HG03196 (cell line): ENCODE data around the gene SNRPD3.
"Not testable (repeated sequence)": the region's sequence is repeated elsewhere in the genome, so short reads cannot be mapped to it uniquely, and the experiment has no call there.

Source experiments
- ATAC-seq: cut with Tn5 transposase; IDR thresholded peaks from one replicate; pipeline ENCODE4 v1.9.1; 2021; ENCODE audit not compliant: unreplicated experiment

The SNRPD3 gene

DNA sequence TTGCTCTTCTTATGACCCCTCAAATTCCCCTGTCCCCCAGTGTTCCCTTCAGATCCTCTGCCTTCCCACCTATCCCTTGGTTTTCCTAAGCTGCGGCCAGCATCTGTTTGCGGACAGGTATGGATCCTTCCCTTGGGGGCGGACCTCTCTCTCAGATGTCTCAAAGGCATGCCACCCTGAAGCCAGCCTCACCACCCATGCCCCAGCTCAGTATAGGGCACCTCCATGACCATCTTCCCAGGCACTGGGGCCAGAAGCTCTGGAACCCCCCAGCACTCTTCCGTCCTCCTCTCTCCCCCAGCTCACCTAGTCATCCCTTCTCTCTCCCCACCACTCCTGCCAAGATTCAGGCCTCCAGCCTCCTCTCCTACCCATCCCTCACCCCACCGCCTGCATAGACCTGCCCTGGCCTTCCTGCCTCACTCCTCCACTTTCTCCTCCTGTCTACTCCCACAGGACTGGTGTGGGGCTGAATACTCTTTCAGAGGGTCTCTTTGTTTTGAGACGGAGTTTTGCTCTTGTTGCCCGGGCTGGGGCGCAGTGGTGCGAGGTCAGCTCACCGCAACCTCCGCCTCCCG is 34.9 kb downstream of the SNRPD3 start:
- ATAC-seq = no peak

- ATAC-seq = no peak
Observed at GRCh38 chr22:24591286-24591830, 35.6 kb downstream of the SNRPD3 start.

DNA sequence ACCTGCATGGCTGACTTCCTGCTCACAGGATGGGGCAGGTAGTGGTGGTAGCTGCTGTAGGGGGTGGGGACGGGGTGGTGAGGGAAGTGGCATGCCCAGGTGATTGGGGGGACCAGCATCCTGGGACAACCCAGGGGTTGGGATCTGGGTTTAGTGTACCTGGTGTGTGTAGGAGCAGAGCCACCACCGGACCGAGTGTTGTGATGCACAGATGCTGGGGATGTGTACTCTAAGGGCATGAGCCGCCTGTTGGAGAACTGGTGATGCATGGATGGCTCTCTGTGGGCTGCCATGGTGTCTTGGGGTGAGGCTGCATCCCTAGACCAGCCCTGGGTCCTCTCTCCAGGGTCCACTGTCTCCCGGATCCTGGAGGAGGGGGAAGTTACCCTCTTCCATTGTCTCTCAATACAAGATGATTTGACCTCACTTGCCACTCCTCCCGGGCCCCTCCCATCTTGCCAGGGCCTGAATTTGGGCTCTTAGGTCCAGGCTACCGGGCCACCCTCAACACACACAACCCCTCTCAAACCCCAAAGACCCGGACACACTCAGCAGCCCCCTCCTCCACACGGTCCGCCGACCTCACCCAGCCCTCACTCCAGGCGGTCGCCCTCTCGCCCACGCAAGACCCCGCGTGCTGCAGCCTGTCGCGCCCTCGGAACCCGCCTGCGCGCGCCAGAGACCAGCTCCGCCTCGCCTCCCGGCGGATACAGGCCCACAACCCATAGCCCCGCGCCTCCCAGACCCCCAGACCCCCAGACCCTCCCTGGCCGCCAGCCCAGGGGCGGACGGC is 36.5 kb downstream of the SNRPD3 start:
- no peak for ATAC-seq

GRCh38 chr22:24592851-24593558 is 37.2 kb downstream of the SNRPD3 start, which contains the start of gene LRRC75B:
Gene LRRC75B (minus strand): TSS chr22:24593073. CDS start chr22:24593039, 34 bp downstream.
- ATAC-seq = no peak

GRCh38 chr22:24593559-24593835 is 37.7 kb downstream of the SNRPD3 start:
- not testable (repeated sequence) for ATAC-seq

DNA sequence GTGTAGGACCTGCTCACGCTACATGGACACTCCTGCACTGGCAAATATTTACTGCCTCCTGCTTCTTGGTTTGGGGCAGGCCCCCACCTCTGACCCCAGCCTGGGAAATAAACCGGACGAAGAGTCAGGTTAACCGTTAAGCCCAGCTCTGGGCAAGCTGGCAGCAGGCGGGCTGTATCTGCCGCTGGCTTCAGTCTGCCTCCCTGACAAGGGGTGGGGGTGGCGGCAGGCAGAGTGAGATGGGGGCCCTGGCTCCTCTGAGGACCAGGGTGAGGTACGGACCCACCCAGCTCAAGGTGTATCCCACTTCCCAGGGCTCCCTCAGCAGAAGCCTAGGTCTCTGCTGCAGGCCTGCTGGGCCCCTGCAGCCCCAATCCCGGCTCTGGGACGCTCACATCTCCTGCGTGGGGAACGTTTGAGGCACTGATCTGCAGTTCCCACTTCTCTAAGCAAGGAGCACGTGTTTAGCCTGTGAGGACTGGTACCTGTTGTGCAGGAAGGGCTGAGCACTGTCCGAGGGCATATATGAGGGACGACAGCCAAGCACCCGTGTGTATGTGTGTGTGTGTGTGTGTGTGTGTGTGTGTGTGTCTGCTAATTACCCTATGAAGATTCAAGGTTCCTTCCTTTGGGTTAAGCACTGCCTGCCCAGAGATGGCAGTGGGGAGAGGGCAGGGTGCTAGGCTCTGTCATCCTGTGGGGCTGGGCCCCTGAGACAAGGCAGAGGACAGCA is 38.2 kb downstream of the SNRPD3 start:
- ATAC-seq = no peak

GRCh38 chr22:24594569-24595120 is 38.8 kb downstream of the SNRPD3 start:
- no peak for ATAC-seq

DNA sequence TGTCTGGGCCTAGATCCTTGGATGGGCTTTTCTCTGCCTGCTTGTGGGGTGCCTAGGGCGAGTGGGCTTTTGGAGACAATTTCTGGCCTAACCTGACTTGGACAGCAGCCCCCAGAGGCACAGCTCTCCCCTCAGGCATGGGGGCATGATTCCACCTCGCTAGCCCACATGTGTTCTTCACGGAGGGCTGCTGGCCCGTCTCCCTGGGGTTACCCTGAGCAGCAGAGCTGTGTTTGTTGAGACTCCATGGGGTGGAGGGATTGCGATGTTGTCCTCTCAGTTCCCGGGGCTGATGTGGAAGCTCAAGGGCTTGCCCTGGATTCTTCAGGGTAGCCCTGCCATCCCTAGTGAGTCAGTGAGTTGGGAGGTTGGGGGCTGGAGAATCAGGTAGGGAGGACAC is 39.4 kb downstream of the SNRPD3 start:
- ATAC-seq = no peak

GRCh38 chr22:24595863-24596262 is 40.1 kb downstream of the SNRPD3 start:
- no peak for ATAC-seq

DNA sequence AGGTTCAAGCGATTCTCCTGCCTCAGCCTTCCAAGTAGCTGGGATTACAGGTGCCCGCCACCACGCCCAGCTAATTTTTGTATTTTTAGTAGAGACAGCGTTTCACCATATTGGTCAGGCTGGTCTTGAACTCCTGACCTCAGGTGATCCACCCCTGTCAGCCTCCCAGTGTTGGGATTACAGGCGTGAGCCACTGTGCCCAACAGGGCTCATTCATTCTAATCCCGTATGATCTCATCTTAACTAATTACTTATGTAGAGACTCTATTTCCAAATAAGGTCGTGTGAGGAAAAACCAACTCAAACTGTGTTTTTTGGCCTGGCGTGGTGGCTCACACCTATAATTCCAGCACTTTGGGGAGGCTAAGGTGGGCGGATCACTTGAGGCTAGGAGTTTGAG is 41.3 kb downstream of the SNRPD3 start:
- not testable (repeated sequence) for ATAC-seq

DNA sequence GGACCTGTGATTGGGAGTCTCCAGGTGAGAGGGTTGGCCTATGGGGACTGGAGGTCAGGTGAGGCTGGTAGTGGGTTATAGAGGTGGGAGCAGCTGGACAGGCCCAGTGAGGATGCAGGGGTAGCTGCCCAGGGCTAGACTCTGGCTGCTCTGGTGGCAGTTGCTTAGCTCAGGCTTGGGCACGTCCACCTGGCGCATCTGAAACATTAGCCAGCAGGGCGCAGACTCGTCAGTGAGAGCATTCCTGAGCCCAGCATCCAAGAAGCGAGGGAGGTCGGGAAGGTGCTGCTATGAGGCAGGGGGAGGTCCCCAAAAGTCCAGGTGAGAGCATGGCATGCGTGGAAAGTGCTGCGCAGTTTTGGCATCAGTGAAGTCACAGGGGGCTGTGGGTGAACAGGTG is 43.7 kb downstream of the SNRPD3 start:
- ATAC-seq = no peak

DNA sequence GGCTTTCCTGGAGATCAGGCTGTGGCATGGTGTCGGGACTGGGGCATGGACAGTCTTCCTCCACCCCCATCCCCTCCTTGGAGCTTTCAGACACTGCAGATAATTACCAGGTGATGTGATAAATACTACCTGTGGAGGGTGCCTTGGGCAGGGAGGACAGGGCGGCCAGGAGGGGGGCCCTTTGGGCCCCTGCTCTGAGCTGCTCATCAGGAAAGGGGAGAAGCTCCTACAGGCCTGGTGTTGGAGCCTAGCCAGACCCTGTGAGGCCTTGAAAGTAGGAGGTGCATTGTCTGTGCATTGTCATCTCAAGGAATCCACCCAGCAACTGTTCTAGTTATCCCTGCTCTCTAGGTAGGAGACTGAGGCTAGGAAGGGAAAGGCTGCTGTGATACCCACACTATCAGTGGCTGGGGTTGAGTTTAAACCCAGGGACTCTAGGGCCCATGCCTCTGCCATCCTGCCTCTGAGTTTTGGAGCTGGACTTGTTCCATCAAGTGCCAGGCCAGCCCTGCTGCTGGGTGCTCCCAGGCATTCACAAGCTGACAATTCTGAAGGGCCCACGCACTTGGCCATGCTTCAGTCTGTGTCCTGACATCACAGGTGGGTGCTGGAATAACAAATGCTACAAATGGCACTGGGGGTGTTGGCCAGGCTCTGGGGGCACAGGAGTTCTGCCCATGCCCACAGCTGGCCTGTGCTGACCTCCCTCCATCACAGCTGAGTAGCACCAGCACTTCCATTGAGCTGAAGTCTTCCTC is 44.3 kb downstream of the SNRPD3 start:
- not testable (repeated sequence) for ATAC-seq

DNA sequence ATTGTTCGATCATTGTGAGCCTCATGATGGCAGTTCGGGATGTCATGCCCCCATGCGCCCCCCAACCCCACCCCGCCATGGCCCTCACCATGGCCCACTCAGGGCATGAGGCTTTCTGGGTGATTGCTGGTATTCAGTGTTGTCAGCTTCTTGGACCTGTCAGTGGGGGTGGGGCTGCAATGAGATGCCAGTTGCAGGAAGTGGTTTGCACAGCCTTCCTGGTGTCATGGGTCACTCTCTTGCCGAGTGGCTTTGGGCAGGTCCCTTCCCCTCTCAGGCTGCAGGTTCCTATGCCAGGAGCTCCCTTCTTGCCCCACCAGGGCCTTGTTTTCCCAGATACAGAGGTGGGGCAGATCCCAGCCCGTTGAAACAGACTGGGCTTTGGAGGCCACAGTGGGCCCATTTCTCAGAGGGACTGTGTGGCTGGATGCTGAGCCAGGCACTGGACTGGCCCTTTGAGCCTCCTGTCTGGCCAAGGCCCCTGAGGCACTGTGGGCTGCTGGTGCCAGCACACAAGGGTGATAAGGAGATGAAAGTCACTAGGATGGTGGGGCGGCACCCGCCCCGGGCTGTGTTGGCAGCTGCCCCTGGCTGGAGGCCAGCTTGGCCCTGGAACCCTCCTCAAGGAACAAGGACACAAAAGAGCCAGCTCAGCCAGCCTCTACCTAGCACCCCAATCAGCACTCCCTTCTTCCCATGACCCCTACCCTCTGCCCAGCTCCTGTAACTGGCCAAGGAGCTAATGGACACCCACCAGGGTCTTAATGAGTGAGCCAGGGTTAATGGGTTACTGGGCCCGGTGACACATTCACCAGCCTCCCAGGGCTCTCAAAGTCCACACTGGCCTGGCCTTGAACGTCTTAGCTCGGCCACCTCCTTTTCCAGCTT is 45.7 kb downstream of the SNRPD3 start:
- ATAC-seq = no peak

- ATAC-seq = not testable (repeated sequence)
Observed at GRCh38 chr22:24602105-24602749, 46.4 kb downstream of the SNRPD3 start.

GRCh38 chr22:24602847-24603769 is 47.3 kb downstream of the SNRPD3 start, which contains the start of gene GGT1:
Gene GGT1 (plus strand): TSS chr22:24603193. CDS start chr22:24611082, 7,889 bp downstream.
- not testable (repeated sequence) for ATAC-seq

DNA sequence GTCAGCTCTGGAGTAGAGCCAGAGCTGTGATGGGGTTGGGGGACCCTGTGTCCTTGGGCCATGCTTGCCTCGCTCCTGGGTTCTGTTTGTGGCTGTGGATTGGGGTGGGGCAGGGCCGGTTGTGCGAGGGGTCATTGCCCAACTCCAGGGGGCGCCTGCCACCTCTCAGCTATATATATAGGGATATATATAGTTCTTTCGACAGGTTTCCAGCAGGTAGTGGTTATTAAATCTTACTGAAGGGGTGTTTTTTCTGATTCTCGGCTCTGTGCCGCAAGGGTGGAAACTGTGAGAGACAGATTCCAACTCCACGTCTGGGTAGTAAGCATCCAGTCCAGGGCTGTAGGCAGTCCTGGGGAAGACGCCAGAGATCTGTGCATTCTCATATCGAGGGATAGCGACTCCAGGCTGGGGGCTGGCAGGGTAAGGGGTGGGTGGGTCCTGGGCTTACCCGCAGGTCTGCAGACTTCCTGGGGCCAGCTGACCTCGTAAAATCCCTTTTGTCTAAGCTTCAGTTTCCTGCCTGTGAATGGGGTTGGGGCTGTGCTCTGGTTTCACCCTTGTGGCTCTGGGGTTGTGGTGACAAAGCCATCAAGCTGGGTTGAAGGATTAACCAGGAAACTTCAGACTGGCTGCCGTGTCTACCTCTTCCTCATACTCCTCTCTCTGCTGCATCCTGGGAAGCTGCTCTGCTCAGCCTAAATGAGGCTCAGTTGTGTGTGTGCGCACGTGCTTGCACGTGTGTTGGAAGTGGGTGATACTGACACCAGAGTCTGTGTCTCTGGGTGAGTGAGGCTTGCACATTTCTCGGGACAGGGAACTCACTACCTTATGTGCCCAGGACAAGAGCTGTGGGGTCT is 48.2 kb downstream of the SNRPD3 start:
- not testable (repeated sequence) for ATAC-seq
